HUES64 (cell line): ENCODE results near the gene TGFB2.

Source experiments
- H3K27ac ChIP-seq: 2 replicates; pipeline ENCODE4 v1.7.0; 2013; ENCODE audit warnings: low read depth, low read length, inconsistent platforms
- H3K27me3 ChIP-seq: 2 replicates; pipeline ENCODE4 v1.6.1; 2013; ENCODE audit warnings: mild to moderate bottlenecking, low read length; ENCODE audit not compliant: insufficient read depth
- H3K36me3 ChIP-seq: 2 replicates; pipeline ENCODE4 v1.6.1; 2013; ENCODE audit warnings: mild to moderate bottlenecking, low read length; ENCODE audit not compliant: insufficient read depth
- H3K4me1 ChIP-seq: 2 replicates; pipeline ENCODE4 v1.6.1; 2013; ENCODE audit warnings: mild to moderate bottlenecking, low read length, moderate library complexity; ENCODE audit not compliant: insufficient read depth
- H3K4me3 ChIP-seq: 2 replicates; pipeline ENCODE4 v1.5.1; 2013; ENCODE audit warnings: mild to moderate bottlenecking, low read length, moderate library complexity
- H3K9ac ChIP-seq: 2 replicates; pipeline ENCODE4 v1.6.1; 2013; ENCODE audit warnings: mild to moderate bottlenecking, low read depth, low read length
- H3K9me3 ChIP-seq: 2 replicates; pipeline ENCODE4 v1.6.1; 2013; ENCODE audit warnings: low read depth, low read length; ENCODE audit not compliant: insufficient read depth
- WGBS: fragments of 150-250, 120-280 bp; methylation state at CpG from one replicate; pipeline ENCODE4 v1.1.7; 2013; ENCODE audit warnings: missing lambda C conversion rate; 5-methylcytosine and 5-hydroxymethylcytosine counted together

Gene TGFB2

GRCh38 chr1:218479436-218480115 is 134.4 kb downstream of the TGFB2 start:
- Histone ChIP-seq H3K27ac (no peak overlapping the region), H3K27me3 (no peaks in the 10 kb centered on the region), H3K36me3 (no peaks in the 10 kb centered on the region), H3K9me3 (no peaks in the 10 kb centered on the region), H3K4me1 (no peaks in the 10 kb centered on the region), H3K9ac (no peak overlapping the region), H3K4me3 (no peak overlapping the region)
- WGBS = 84% methylated on average over 1 of the region's 1 CpG

DNA sequence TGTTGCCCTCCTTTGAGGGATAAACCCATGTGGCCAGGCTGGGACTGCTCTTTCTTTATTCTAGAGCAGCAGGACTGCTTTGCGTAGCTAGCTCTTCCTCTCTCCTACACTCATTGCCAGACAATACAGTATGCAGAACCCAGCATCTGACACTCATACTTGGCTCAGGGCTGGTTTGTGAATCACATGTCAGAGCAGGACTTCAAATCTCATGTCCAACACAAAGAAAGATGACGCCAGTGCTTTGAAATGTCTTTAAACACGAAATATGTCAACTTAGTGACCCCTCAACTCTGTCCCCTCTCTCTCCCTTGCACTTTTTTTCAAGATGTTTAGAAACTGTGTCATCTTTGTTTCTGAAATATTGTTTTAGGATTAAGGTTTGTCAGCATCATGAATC is 135.0 kb downstream of the TGFB2 start:
- no peaks in the 10 kb centered on the region for H3K36me3 ChIP-seq
- 90% methylated on average over 3 of the region's 3 CpGs for WGBS
- H3K4me1 ChIP-seq = no peaks in the 10 kb centered on the region
- H3K27ac ChIP-seq = no peak overlapping the region
- H3K9me3 ChIP-seq = no peaks in the 10 kb centered on the region
- no peak overlapping the region for H3K4me3 ChIP-seq
- no peak overlapping the region for H3K9ac ChIP-seq
- H3K27me3 ChIP-seq = no peaks in the 10 kb centered on the region

- H3K9me3 ChIP-seq = no peaks in the 10 kb centered on the region
- 80% methylated on average over 1 of the region's 1 CpG for WGBS
- H3K4me3 ChIP-seq = no peak overlapping the region
- no peaks in the 10 kb centered on the region for H3K36me3 ChIP-seq
- H3K4me1 ChIP-seq = no peaks in the 10 kb centered on the region
- no peak overlapping the region for H3K27ac ChIP-seq
- H3K27me3 ChIP-seq = no peaks in the 10 kb centered on the region
- no peak overlapping the region for H3K9ac ChIP-seq
Measured at GRCh38 chr1:218480588-218481099, 135.5 kb downstream of the TGFB2 start.

DNA sequence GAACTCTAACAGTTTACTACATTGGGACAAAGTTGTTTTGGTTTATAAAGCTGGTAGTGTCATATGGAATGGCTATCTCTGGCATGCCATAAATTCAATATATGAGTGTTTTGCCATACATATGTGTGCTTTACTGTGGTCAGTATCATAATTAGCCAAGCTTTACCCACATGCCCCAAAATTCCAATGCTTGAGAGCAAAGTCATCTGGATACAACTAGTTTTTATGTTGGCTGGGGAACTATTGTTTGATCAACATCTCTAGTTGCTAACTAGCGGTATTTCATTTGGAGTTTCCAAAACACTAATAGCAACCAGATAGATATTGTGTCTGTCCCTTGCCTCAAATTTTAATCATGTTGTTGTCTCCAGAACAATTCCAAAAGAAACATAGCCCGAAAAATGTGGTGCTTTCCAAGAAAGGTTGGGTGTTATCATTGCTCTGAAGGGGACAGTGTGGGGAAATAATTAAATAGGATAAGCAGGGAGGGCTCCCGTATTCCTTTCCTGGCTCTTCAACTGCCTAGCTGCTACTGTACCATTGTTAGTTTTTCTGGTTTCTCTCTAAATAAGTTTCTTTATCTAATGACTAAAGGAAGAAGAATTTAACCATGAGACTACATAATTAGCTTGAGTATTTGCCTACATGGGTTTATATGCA is 136.1 kb downstream of the TGFB2 start:
- H3K9me3 ChIP-seq = no peaks in the 10 kb centered on the region
- no peaks in the 10 kb centered on the region for H3K27me3 ChIP-seq
- H3K4me1 ChIP-seq = no peaks in the 10 kb centered on the region
- no peak overlapping the region for H3K9ac ChIP-seq
- no peak overlapping the region for H3K27ac ChIP-seq
- no peak overlapping the region for H3K4me3 ChIP-seq
- 59% methylated on average over 3 of the region's 3 CpGs for WGBS
- H3K36me3 ChIP-seq = no peaks in the 10 kb centered on the region

- Histone ChIP-seq H3K4me3 (no peak overlapping the region), H3K9me3 (no peaks in the 10 kb centered on the region), H3K27ac (no peak overlapping the region), H3K27me3 (no peaks in the 10 kb centered on the region), H3K36me3 (no peaks in the 10 kb centered on the region), H3K4me1 (no peaks in the 10 kb centered on the region), H3K9ac (no peak overlapping the region)
- WGBS = 98% methylated on average over 5 of the region's 5 CpGs
Measured at GRCh38 chr1:218482683-218483082, 137.5 kb downstream of the TGFB2 start.

- no peak overlapping the region for H3K27ac ChIP-seq
- H3K9me3 ChIP-seq = no peaks in the 10 kb centered on the region
- H3K4me3 ChIP-seq = no peak overlapping the region
- no peaks in the 10 kb centered on the region for H3K27me3 ChIP-seq
- WGBS = 95% methylated on average over 2 of the region's 2 CpGs
- no peak overlapping the region for H3K9ac ChIP-seq
- no peaks in the 10 kb centered on the region for H3K36me3 ChIP-seq
- peaks cover 16% of the 10 kb centered on the region for H3K4me1 ChIP-seq
Measured at GRCh38 chr1:218485241-218485928, 140.2 kb downstream of the TGFB2 start.

- WGBS = 98% methylated on average over 2 of the region's 3 CpGs
- no peak overlapping the region for H3K9ac ChIP-seq
- H3K4me3 ChIP-seq = no peak overlapping the region
- no peaks in the 10 kb centered on the region for H3K9me3 ChIP-seq
- H3K27ac ChIP-seq = no peak overlapping the region
- H3K27me3 ChIP-seq = no peaks in the 10 kb centered on the region
- H3K4me1 ChIP-seq = peaks cover 21% of the 10 kb centered on the region
- no peaks in the 10 kb centered on the region for H3K36me3 ChIP-seq
Measured at GRCh38 chr1:218488531-218488930, 143.4 kb downstream of the TGFB2 start.

- H3K9ac ChIP-seq = no peak overlapping the region; the same call in 1 of the 2 replicates
- H3K27ac ChIP-seq = no peak overlapping the region
- H3K4me3 ChIP-seq = no peak overlapping the region
- H3K27me3 ChIP-seq = no peaks in the 10 kb centered on the region
- no peaks in the 10 kb centered on the region for H3K36me3 ChIP-seq
- H3K9me3 ChIP-seq = no peaks in the 10 kb centered on the region
- WGBS = 74% methylated on average over 3 of the region's 3 CpGs
- H3K4me1 ChIP-seq = peaks cover 26% of the 10 kb centered on the region
Measured at GRCh38 chr1:218488986-218489385, 143.8 kb downstream of the TGFB2 start.

GRCh38 chr1:218490406-218490922 is 145.3 kb downstream of the TGFB2 start:
- peaks cover 41% of the 10 kb centered on the region for H3K4me1 ChIP-seq
- no peak overlapping the region for H3K27ac ChIP-seq
- H3K9me3 ChIP-seq = no peaks in the 10 kb centered on the region
- no peaks in the 10 kb centered on the region for H3K27me3 ChIP-seq
- H3K36me3 ChIP-seq = no peaks in the 10 kb centered on the region
- H3K9ac ChIP-seq = no peak overlapping the region
- H3K4me3 ChIP-seq = no peak overlapping the region
- WGBS = 90% methylated on average over 1 of the region's 1 CpG

DNA sequence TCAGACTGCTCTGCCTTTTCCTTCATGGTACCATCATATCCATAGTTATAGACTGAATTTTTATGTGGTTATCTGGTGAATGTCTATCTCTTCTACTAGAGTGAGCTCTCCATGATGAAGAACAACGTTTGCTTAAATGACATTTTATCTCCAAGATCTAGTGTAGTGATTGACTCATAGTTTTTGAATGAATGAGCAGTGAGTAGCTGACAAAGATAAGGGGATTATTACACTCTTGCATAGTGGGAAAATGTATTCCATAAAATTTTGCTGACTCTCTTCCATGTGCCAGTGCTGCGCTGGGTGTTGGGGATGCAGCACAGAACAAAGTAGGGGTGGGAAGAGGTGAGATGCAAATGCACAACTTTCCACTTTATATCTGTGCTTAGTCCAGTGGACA is 147.7 kb downstream of the TGFB2 start:
- H3K4me3 ChIP-seq = no peak overlapping the region
- H3K27me3 ChIP-seq = no peaks in the 10 kb centered on the region
- peaks cover 45% of the 10 kb centered on the region for H3K4me1 ChIP-seq
- no peak overlapping the region for H3K27ac ChIP-seq
- no peak overlapping the region for H3K9ac ChIP-seq
- no peaks in the 10 kb centered on the region for H3K36me3 ChIP-seq
- no peaks in the 10 kb centered on the region for H3K9me3 ChIP-seq
- 96% methylated on average over 2 of the region's 2 CpGs for WGBS

DNA sequence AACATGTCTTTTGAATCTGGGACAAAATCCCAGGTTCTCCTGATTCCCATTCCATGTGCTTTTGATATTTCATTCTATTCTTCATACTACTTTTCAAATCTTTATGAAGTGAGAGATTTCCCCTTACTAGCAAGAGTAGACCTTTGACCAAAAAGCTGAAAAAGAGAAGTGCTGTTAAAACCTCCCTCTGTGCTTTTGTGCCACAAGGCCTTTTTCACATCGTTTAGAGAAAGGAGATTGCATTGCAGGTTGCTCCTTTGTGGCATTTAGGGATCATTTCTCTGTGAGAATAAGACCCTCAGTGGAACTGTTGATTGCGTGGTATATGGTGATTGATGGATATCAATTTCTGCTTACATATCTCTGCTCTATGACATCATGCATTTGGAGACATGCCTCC is 148.8 kb downstream of the TGFB2 start:
- WGBS = 36% methylated on average over 2 of the region's 2 CpGs
- Histone ChIP-seq H3K27me3 (no peaks in the 10 kb centered on the region), H3K27ac (peak overlapping the region; percentile 92), H3K4me1 (peaks cover 36% of the 10 kb centered on the region), H3K9me3 (no peaks in the 10 kb centered on the region), H3K9ac (peak overlapping the region; percentile 48), H3K4me3 (no peak overlapping the region), H3K36me3 (no peaks in the 10 kb centered on the region)
